Body of pancreas (tissue), 4 donors: ENCODE results near the gene RALGAPA1. TPM values are rescaled to one million over a fixed set of nuclear protein-coding genes. Genes with fewer than 3 reads are reported as not detected.

Experiments used
- ATAC-seq: fragments of 150-250 bp; one replicate; pipeline ENCODE4 v1.9.1; 2016
- DNase-seq, 4 donors: peaks; one replicate each; pipeline ENCODE4 v3.0.0-alpha.2; 2019
- H3K27ac ChIP-seq, 4 donors: fragments of 200-600 bp; sonication (generic); 1 replicate in 3 of 4; 2 replicates in 1 of 4; pipeline versions ENCODE4 v1.5.1 to v1.6.1; 2016 to 2019; ENCODE audit warnings: mild to moderate bottlenecking in 1 of 4, mixed read lengths in 1 of 4, moderate library complexity in 1 of 4
- H3K27me3 ChIP-seq, 2 donors: fragments of 200-600 bp; sonication (generic); one replicate each; pipeline ENCODE4 v1.6.0; 2016; ENCODE audit warnings: mild to moderate bottlenecking in 1 of 2
- H3K36me3 ChIP-seq, 2 donors: fragments of 200-600 bp; sonication (generic); replicated peaks in 1 of 2; 2 replicates each; pipeline ENCODE4 v1.5.1; 2016; ENCODE audit warnings: low read depth in 2 of 2; ENCODE audit not compliant: insufficient read depth in 1 of 2
- H3K4me1 ChIP-seq: fragments of 200-600 bp; sonication (generic); one replicate; pipeline ENCODE4 v1.6.0; 2016
- H3K4me3 ChIP-seq, 2 donors: fragments of 200-600 bp; sonication (generic); 1 replicate in 1 of 2; 2 replicates in 1 of 2; pipeline ENCODE4 v1.5.1; 2016 to 2019
- H3K9me3 ChIP-seq, 3 donors: fragments of 200-600 bp; sonication (generic); 1 replicate in 2 of 3; 2 replicates in 1 of 3; pipeline ENCODE4 v1.5.1; 2016
- POLR2A ChIP-seq, 3 donors: fragments of 450-650 bp; IDR thresholded peaks; one replicate each; pipeline ENCODE4 v1.6.1; 2016; ENCODE audit warnings: antibody characterized with exemption in 3 of 3, mild to moderate bottlenecking in 2 of 3
- WGBS, 2 donors: methylation state at CpG; one replicate each; pipeline ENCODE4 v1.1.5; 2017; 5-methylcytosine and 5-hydroxymethylcytosine counted together
- intact Hi-C: fragments of 100-400 bp; cut with DNase I; formaldehyde crosslinking; loops from one replicate; pipeline ENCODE4 v1.15.1; 2023
- total RNA-seq, 2 donors: library from RNA; depleted of rRNA; stranded (reverse); fragments of >200 nt; gene quantifications; one replicate each; pipeline ENCODE4 v1.1.0, GENCODE V29; 2016
- TF ChIP-seq, protein P1 (sequence below), 7 experiments: fragments of 450-650 bp in 4 of 7; fragments of 200-600 bp in 3 of 7; sonication (generic) in 3 of 7; IDR thresholded peaks; one replicate each; pipeline ENCODE4 v1.5.1; 2016 to 2019; ENCODE audit warnings: antibody characterized with exemption in 7 of 7

RALGAPA1 gene
- total RNA-seq, 2 donors from 2014 or later, result 34.9 to 48.8 TPM

DNA sequence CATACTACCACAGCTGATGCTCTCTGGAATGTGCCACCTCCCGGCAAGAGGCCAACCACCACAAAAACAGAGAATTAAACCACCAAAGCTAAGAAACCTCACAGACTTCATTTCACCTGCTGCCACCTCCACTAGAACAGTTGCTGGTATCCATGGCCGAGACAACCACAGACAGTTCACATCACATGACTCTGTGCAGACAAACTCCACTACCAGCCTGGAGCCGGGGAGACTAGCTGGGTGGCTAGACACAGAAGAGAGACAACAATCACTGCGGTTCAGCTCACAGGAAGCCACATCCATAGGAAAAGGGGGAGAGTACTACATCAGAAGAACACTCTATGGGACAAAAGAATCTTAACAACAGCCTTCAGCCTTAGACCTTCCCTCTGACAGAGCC, 78.2 kb downstream of the RALGAPA1 start:
- H3K4me3 ChIP-seq, result no peak overlapping the region
- H3K4me1 ChIP-seq, result no peaks in the 10 kb centered on the region
- ATAC-seq (no peak), DNase-seq (no peak)
- WGBS, 2 donors, result 92% methylated on average over 4 of the region's 4 CpGs
- H3K36me3 ChIP-seq, result peaks cover 0 to 1% of the 10 kb centered on the region in 2 donors
- no peak for TF ChIP-seq POLR2A (IDR thresholded peaks at IDR 0.05)
- no peaks in the 10 kb centered on the region for H3K27me3 ChIP-seq
- intact Hi-C loops, result no loop called here
- H3K27ac ChIP-seq, result no peak overlapping the region
- no peaks in the 10 kb centered on the region for H3K9me3 ChIP-seq

DNA sequence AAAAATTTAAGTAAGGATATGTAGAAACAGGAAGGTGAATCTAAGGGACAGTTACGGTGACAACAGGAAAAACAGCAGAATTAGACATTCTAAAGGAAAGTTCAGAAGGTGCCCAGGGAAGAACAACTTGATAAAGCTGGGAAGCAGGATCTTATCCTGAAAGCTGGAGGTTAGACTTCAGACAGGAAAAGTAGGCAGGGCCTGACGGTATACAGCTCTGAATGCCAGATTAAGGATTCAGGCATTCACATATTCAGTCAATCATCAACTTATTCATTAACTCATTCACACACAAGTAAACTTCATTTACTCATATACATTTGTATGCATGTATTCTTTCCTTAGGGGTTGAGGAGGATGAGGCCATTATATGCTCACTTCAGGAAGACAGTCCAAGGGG, 81.3 kb downstream of the RALGAPA1 start:
- WGBS, 2 donors, result 72 to 78% methylated on average over 2 of the region's 2 CpGs
- TF ChIP-seq, protein P1, sequence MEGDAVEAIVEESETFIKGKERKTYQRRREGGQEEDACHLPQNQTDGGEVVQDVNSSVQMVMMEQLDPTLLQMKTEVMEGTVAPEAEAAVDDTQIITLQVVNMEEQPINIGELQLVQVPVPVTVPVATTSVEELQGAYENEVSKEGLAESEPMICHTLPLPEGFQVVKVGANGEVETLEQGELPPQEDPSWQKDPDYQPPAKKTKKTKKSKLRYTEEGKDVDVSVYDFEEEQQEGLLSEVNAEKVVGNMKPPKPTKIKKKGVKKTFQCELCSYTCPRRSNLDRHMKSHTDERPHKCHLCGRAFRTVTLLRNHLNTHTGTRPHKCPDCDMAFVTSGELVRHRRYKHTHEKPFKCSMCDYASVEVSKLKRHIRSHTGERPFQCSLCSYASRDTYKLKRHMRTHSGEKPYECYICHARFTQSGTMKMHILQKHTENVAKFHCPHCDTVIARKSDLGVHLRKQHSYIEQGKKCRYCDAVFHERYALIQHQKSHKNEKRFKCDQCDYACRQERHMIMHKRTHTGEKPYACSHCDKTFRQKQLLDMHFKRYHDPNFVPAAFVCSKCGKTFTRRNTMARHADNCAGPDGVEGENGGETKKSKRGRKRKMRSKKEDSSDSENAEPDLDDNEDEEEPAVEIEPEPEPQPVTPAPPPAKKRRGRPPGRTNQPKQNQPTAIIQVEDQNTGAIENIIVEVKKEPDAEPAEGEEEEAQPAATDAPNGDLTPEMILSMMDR (IDR thresholded peaks at IDR 0.05), result no peak
- TF ChIP-seq POLR2A (IDR thresholded peaks at IDR 0.05), result no peak

DNA sequence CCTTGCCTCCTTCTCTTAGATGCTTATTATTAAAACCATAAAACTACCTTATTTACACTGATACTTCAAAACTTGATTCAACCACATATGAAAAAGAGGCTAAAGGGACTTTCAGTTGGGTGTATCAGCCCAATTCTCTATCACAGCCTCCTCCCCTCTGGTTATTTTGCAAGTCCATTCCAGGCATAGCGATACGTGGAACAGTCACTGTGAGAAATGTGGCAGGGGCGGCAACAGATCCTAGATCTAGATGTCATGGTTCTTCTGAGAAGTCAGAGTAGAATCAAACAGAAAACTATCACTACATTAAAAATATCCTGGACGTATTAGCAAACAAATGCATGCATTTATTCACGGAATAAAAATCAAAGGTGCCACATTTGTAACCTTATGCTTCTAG, 83.2 kb downstream of the RALGAPA1 start:
- WGBS, 2 donors, result 96 to 98% methylated on average over 5 of the region's 5 CpGs
- H3K4me1 ChIP-seq, result no peaks in the 10 kb centered on the region
- no peaks in the 10 kb centered on the region for H3K36me3 ChIP-seq
- intact Hi-C loops, result no loop called here
- DNase-seq (no peak), ATAC-seq (no peak)
- TF ChIP-seq, protein P1 (IDR thresholded peaks at IDR 0.05), result no peak
- TF ChIP-seq POLR2A (IDR thresholded peaks at IDR 0.05), result no peak
- no peaks in the 10 kb centered on the region for H3K9me3 ChIP-seq
- no peak overlapping the region for H3K27ac ChIP-seq
- no peak overlapping the region for H3K4me3 ChIP-seq
- no peaks in the 10 kb centered on the region for H3K27me3 ChIP-seq

More for the DNA sequence above, 81.3 kb downstream of the RALGAPA1 start:
- no peaks in the 10 kb centered on the region for H3K27me3 ChIP-seq
- H3K4me1 ChIP-seq, result no peaks in the 10 kb centered on the region
- DNase-seq (no peak), ATAC-seq (no peak)
- H3K36me3 ChIP-seq, result no peaks in the 10 kb centered on the region
- H3K27ac ChIP-seq, result no peak overlapping the region
- intact Hi-C loops, result no loop called here
- no peaks in the 10 kb centered on the region for H3K9me3 ChIP-seq
- no peak overlapping the region for H3K4me3 ChIP-seq

DNA sequence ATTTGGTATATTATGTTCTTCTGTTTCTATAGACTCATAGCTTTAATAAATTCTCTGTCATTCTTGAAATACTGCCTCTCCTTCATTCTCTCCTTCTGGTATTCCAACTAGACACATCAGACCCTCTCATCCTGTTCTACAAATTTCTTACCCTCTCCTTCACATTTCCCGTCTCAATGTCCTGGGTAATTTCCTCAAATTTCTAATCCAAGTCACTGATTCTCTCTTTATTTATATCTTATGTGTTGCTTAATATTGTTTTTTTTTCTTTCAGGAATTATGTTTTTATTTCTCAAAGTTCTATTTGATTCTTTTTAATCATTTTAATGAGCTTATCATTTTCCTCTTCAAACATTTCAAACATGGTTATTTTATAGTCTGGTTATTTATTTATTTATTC, 94.0 kb downstream of the RALGAPA1 start:
- intact Hi-C loops, result no loop called here
- DNase-seq, result no peak
- ATAC-seq, result no peak
- no peak for TF ChIP-seq POLR2A (IDR thresholded peaks at IDR 0.05)
- TF ChIP-seq, protein P1 (IDR thresholded peaks at IDR 0.05), result no peak
- Histone ChIP-seq H3K4me3 (no peak overlapping the region), H3K9me3 (no peaks in the 10 kb centered on the region), H3K27ac (no peak overlapping the region), H3K27me3 (no peaks in the 10 kb centered on the region), H3K36me3 (peaks cover 0 to 2% of the 10 kb centered on the region in 2 donors), H3K4me1 (no peaks in the 10 kb centered on the region)
- WGBS, 2 donors, result 100% methylated on average over 1 of the region's 1 CpG

DNA sequence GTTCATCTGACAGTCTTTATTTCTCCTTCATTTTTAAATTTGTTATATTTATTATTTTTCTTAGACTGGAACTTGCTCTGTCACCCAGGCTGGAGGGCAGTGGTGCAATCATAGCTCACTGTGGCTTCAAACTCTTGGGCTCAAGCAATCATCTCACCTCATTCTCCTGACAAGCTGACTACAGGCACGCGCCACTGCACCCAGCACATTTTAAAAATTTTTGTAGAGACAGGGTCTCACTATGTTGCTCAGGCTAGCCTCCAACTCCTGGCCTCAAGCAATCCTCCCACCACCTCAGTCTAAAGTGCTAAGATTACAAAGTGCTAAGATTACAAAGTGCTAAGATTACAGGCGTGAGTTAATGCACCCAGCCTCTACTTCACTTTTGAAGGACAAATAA, 96.6 kb downstream of the RALGAPA1 start:
- Histone ChIP-seq H3K4me1 (no peaks in the 10 kb centered on the region), H3K36me3 (peaks cover 0 to 2% of the 10 kb centered on the region in 2 donors), H3K27me3 (no peaks in the 10 kb centered on the region), H3K9me3 (no peaks in the 10 kb centered on the region), H3K27ac (no peak overlapping the region), H3K4me3 (no peak overlapping the region)
- intact Hi-C loops, result no loop called here
- 89 to 97% methylated on average over 3 of the region's 3 CpGs for WGBS, 2 donors
- TF ChIP-seq, protein P1 (IDR thresholded peaks at IDR 0.05), result no peak
- TF ChIP-seq POLR2A (IDR thresholded peaks at IDR 0.05), result no peak
- no peak for ATAC-seq
- DNase-seq, result no peak
